A673 (cell line): Measurements from ENCODE around the gene CALML4. TPM values are rescaled to one million over a fixed set of nuclear protein-coding genes. Genes with fewer than 3 reads are reported as not detected.

Experiments used
- BruUV-seq: library from RNA; stranded (reverse); fragments of 400-500 nt; replicated peaks from 2 replicates; lab custom pipeline; 2021; lab: Mats Ljungman, UMichigan
- CTCF ChIA-PET: fragments of 300-600 bp; sonication (Branson Sonifier 250); formaldehyde crosslinking; loops from one replicate; lab custom pipeline; 2022; ENCODE audit warnings: antibody characterized with exemption; lab: Charles Lee
- POLR2A ChIA-PET: fragments of 300-600 bp; sonication (Branson Sonifier 250); formaldehyde crosslinking; loops from one replicate; lab custom pipeline; 2022; ENCODE audit warnings: antibody characterized with exemption; ENCODE audit not compliant: low non-redundant PET; lab: Charles Lee
- DNase-seq: peaks from one replicate; pipeline ENCODE4 v3.0.0-alpha.2; 2015; ENCODE audit warnings: low spot score
- H3K27ac ChIP-seq: fragments of 200-600 bp; sonication (generic); 2 replicates; pipeline ENCODE4 v1.5.1; 2016; ENCODE audit warnings: mixed run types, low read depth, mild to moderate bottlenecking, mixed read lengths, antibody characterized with exemption, low read length; ENCODE audit not compliant: poor library complexity, severe bottlenecking
- H3K27me3 ChIP-seq: fragments of 200-600 bp; sonication (generic); replicated peaks from 2 replicates; pipeline ENCODE4 v1.6.1; 2017; ENCODE audit warnings: mixed run types, low read depth, mild to moderate bottlenecking, mixed read lengths, antibody characterized with exemption, low read length; ENCODE audit not compliant: insufficient read depth, poor library complexity
- H3K36me3 ChIP-seq: fragments of 200-600 bp; sonication (generic); 2 replicates; pipeline ENCODE4 v1.6.1; 2016; ENCODE audit warnings: mixed run types, mild to moderate bottlenecking, mixed read lengths, antibody characterized with exemption, low read length; ENCODE audit not compliant: insufficient read depth, poor library complexity, severe bottlenecking
- H3K4me1 ChIP-seq: fragments of 200-600 bp; sonication (generic); 2 replicates; pipeline ENCODE4 v1.6.1; 2017; ENCODE audit warnings: mixed run types, mild to moderate bottlenecking, mixed read lengths, antibody characterized with exemption, low read length; ENCODE audit not compliant: insufficient read depth, poor library complexity, severe bottlenecking
- H3K4me3 ChIP-seq: fragments of 200-600 bp; sonication (generic); 2 replicates; pipeline ENCODE4 v1.5.1; 2016; ENCODE audit warnings: low read depth, mixed run types, mild to moderate bottlenecking, mixed read lengths, low read length; ENCODE audit not compliant: poor library complexity, severe bottlenecking
- H3K9me3 ChIP-seq: fragments of 200-600 bp; sonication (generic); 2 replicates; pipeline ENCODE4 v1.6.1; 2016; ENCODE audit warnings: mixed run types, low read depth, mild to moderate bottlenecking, mixed read lengths, antibody characterized with exemption, low read length; ENCODE audit not compliant: poor library complexity, severe bottlenecking
- CTCF ChIP-seq: fragments of 300-800, 200-600 bp; sonication (generic); conservative IDR thresholded peaks from 2 replicates; pipeline ENCODE4 v1.5.1; 2017; ENCODE audit warnings: low read depth, mild to moderate bottlenecking, antibody characterized with exemption, low read length, moderate library complexity, mixed read lengths
- EZH2 ChIP-seq: fragments of 200-600 bp; sonication (generic); IDR thresholded peaks from 2 replicates; pipeline ENCODE4 v1.6.1; 2017; ENCODE audit warnings: borderline replicate concordance, low read depth, mild to moderate bottlenecking, mixed read lengths, antibody characterized with exemption, low read length; ENCODE audit not compliant: poor library complexity, severe bottlenecking
- intact Hi-C: fragments of 100-400 bp; cut with micrococcal nuclease; formaldehyde crosslinking; loops from one replicate; pipeline ENCODE4 v1.10.0; 2022; ENCODE audit not compliant: unreplicated experiment
- total RNA-seq: library from RNA; stranded (reverse); gene quantifications from 2 replicates; pipeline ENCODE4 v1.2.3, GENCODE V29; 2021

CALML4 gene
- total RNA-seq, 1 experiment from 2014 or later, result 9.1 TPM

- ChIA-PET POLR2A (no interaction called here), CTCF (no interaction called here)
- no peak overlapping the region for H3K4me3 ChIP-seq
- no peaks in the 10 kb centered on the region for H3K27me3 ChIP-seq
- DNase-seq, result no peak
- H3K4me1 ChIP-seq, result peaks cover 9% of the 10 kb centered on the region
- TF ChIP-seq CTCF, result no peak
- TF ChIP-seq EZH2, result no peak
- H3K9me3 ChIP-seq, result no peaks in the 10 kb centered on the region
- H3K27ac ChIP-seq, result no peak overlapping the region
- no TSS peak for BruUV-seq
- intact Hi-C loops, result no loop called here
- H3K36me3 ChIP-seq, result peaks cover 29% of the 10 kb centered on the region
Observed at GRCh38 chr15:68191555-68191954, 13.6 kb downstream of the CALML4 start.

- Histone ChIP-seq H3K4me1 (peaks cover 9% of the 10 kb centered on the region), H3K9me3 (no peaks in the 10 kb centered on the region), H3K4me3 (no peak overlapping the region), H3K27me3 (no peaks in the 10 kb centered on the region), H3K27ac (no peak overlapping the region), H3K36me3 (peaks cover 33% of the 10 kb centered on the region)
- no peak for DNase-seq
- intact Hi-C loops, result no loop called here
- TF ChIP-seq EZH2, result no peak
- no peak for TF ChIP-seq CTCF
- CTCF ChIA-PET, result no interaction called here
- BruUV-seq, result no TSS peak
- POLR2A ChIA-PET, result interaction anchor here (0.7 kb wide), 1 partner anchor 239 kb away, joined by 3 read pairs; no protein-coding TSS in a partner anchor
Observed at GRCh38 chr15:68190048-68190447, 15.1 kb downstream of the CALML4 start.

GRCh38 chr15:68188647-68189046 is 16.5 kb downstream of the CALML4 start:
- Histone ChIP-seq H3K27me3 (no peaks in the 10 kb centered on the region), H3K36me3 (peaks cover 44% of the 10 kb centered on the region), H3K9me3 (no peaks in the 10 kb centered on the region), H3K4me3 (no peak overlapping the region), H3K4me1 (peaks cover 18% of the 10 kb centered on the region), H3K27ac (no peak overlapping the region)
- TF ChIP-seq CTCF, result no peak
- TF ChIP-seq EZH2, result no peak
- no TSS peak for BruUV-seq
- intact Hi-C loops, result no loop called here
- POLR2A ChIA-PET, result no interaction called here
- CTCF ChIA-PET, result no interaction called here
- no peak for DNase-seq
